IPS-NIHi11 (cell line): ENCODE data around the gene SLC22A9.

Experiments
- DNase-seq: peaks from one replicate; pipeline ENCODE4 v3.0.0; 2012; ENCODE audit warnings: mixed read lengths, low spot score

The SLC22A9 gene

GRCh38 chr11:63445118-63445517, 75.5 kb downstream of the SLC22A9 start:
- no peak for DNase-seq

GRCh38 chr11:63445720-63446119, 76.1 kb downstream of the SLC22A9 start:
- no peak for DNase-seq

GRCh38 chr11:63448646-63449045, 79.1 kb downstream of the SLC22A9 start:
- peak; percentile 33 for DNase-seq

GRCh38 chr11:63459586-63459985, 90.0 kb downstream of the SLC22A9 start:
- DNase-seq = no peak
